H9 (cell line): ENCODE data around the gene UST. TPM values are rescaled to one million over a fixed set of nuclear protein-coding genes. Genes with fewer than 3 reads are reported as not detected.

ENCODE experiments used
- DNase-seq: peaks from one replicate; pipeline ENCODE4 v3.0.0-alpha.2; 2017
- H2AFZ ChIP-seq: one replicate; pipeline ENCODE4 v1.6.1; 2013; ENCODE audit warnings: mild to moderate bottlenecking, low read length, control low read depth, moderate library complexity
- H2AK5ac ChIP-seq: 2 replicates; pipeline ENCODE4 v1.6.1; 2013; ENCODE audit warnings: low read length, control low read depth, mixed read lengths; ENCODE audit not compliant: insufficient read length
- H2BK120ac ChIP-seq: one replicate; pipeline ENCODE4 v1.6.1; 2013; ENCODE audit warnings: low read depth, mild to moderate bottlenecking, low read length, control low read depth, inconsistent platforms; ENCODE audit not compliant: poor library complexity, severe bottlenecking
- H2BK12ac ChIP-seq: 2 replicates; pipeline ENCODE4 v1.6.1; 2013; ENCODE audit warnings: low read length, control low read depth, mixed read lengths, low read depth; ENCODE audit not compliant: insufficient read length
- H2BK15ac ChIP-seq: 2 replicates; pipeline ENCODE4 v1.6.1; 2013; ENCODE audit warnings: low read depth, low read length, control low read depth
- H2BK20ac ChIP-seq: one replicate; pipeline ENCODE4 v1.6.1; 2013; ENCODE audit warnings: low read depth, mild to moderate bottlenecking, low read length, control low read depth, inconsistent platforms; ENCODE audit not compliant: poor library complexity, severe bottlenecking
- H2BK5ac ChIP-seq: 2 replicates; pipeline ENCODE4 v1.6.1; 2013; ENCODE audit warnings: low read length, control low read depth, mixed read lengths; ENCODE audit not compliant: insufficient read length
- H3K14ac ChIP-seq: 2 replicates; pipeline ENCODE4 v1.6.1; 2013; ENCODE audit warnings: low read length, control low read depth; ENCODE audit not compliant: insufficient read depth
- H3K18ac ChIP-seq: 2 replicates; pipeline ENCODE4 v1.6.1; 2013; ENCODE audit warnings: low read depth, mild to moderate bottlenecking, mixed read lengths, low read length, control low read depth; ENCODE audit not compliant: insufficient read length
- H3K23ac ChIP-seq: 2 replicates; pipeline ENCODE4 v1.6.1; 2013; ENCODE audit warnings: low read length, control low read depth, mixed read lengths, low read depth; ENCODE audit not compliant: insufficient read length
- H3K23me2 ChIP-seq: 2 replicates; pipeline ENCODE4 v1.6.1; 2013; ENCODE audit warnings: low read depth, mild to moderate bottlenecking, mixed read lengths, low read length, control low read depth; ENCODE audit not compliant: insufficient read length, poor library complexity, severe bottlenecking
- H3K27ac ChIP-seq: 2 replicates; pipeline ENCODE4 v1.5.1; 2013; ENCODE audit warnings: low read length, control low read depth, mixed read lengths, low read depth; ENCODE audit not compliant: insufficient read length
- H3K27me3 ChIP-seq: 2 replicates; pipeline ENCODE4 v1.6.1; 2013; ENCODE audit warnings: low read length, control low read depth, inconsistent platforms; ENCODE audit not compliant: insufficient read depth
- H3K4ac ChIP-seq: 2 replicates; pipeline ENCODE4 v1.6.1; 2013; ENCODE audit warnings: low read depth, mild to moderate bottlenecking, control low read depth, inconsistent platforms, low read length, moderate library complexity
- H3K4me1 ChIP-seq: 2 replicates; pipeline ENCODE4 v1.6.1; 2013; ENCODE audit warnings: low read length, control low read depth, inconsistent platforms; ENCODE audit not compliant: insufficient read depth
- H3K4me2 ChIP-seq: 2 replicates; pipeline ENCODE4 v1.6.1; 2013; ENCODE audit warnings: low read length, control low read depth, mixed read lengths; ENCODE audit not compliant: insufficient read length, insufficient read depth
- H3K56ac ChIP-seq: 2 replicates; pipeline ENCODE4 v1.6.1; 2013; ENCODE audit warnings: low read depth, mild to moderate bottlenecking, mixed read lengths, low read length, control low read depth; ENCODE audit not compliant: insufficient read length
- H3K79me1 ChIP-seq: 2 replicates; pipeline ENCODE4 v1.6.1; 2013; ENCODE audit warnings: low read depth, mild to moderate bottlenecking, moderate library complexity, low read length, control low read depth, inconsistent platforms; ENCODE audit not compliant: insufficient read depth, poor library complexity, severe bottlenecking
- H3K79me2 ChIP-seq: 2 replicates; pipeline ENCODE4 v1.6.1; 2013; ENCODE audit warnings: low read length, control low read depth, inconsistent platforms; ENCODE audit not compliant: insufficient read depth
- H3K9ac ChIP-seq: 2 replicates; pipeline ENCODE4 v1.6.1; 2013; ENCODE audit warnings: low read length, control low read depth, mixed read lengths; ENCODE audit not compliant: insufficient read length; ENCODE audit errors: extremely low read depth
- H3K9me3 ChIP-seq: one replicate; pipeline ENCODE4 v1.6.1; 2013; ENCODE audit warnings: low read depth, low read length, inconsistent platforms; ENCODE audit not compliant: control insufficient read depth
- H3T11ph ChIP-seq: one replicate; pipeline ENCODE4 v1.6.1; 2013; ENCODE audit warnings: mild to moderate bottlenecking, low read length, control low read depth, inconsistent platforms
- H4K20me1 ChIP-seq: one replicate; pipeline ENCODE4 v1.6.1; 2013; ENCODE audit not compliant: control insufficient read depth, insufficient read length, insufficient read depth
- H4K5ac ChIP-seq: 2 replicates; pipeline ENCODE4 v1.6.1; 2013; ENCODE audit warnings: low read depth, mild to moderate bottlenecking, mixed read lengths, low read length, control low read depth; ENCODE audit not compliant: insufficient read length
- H4K8ac ChIP-seq: replicated peaks from 2 replicates; pipeline ENCODE4 v1.6.1; 2013; ENCODE audit warnings: low read length, control low read depth, mixed read lengths, low read depth; ENCODE audit not compliant: insufficient read length
- H4K91ac ChIP-seq: 2 replicates; pipeline ENCODE4 v1.6.1; 2013; ENCODE audit warnings: low read depth, mild to moderate bottlenecking, moderate library complexity, mixed read lengths, low read length, control low read depth; ENCODE audit not compliant: insufficient read length
- H3K27ac Mint-ChIP-seq, 3 experiments: 2 replicates in 2 of 3; 3 replicates in 1 of 3; pipeline ENCODE4 v1.8.0; 2020 to 2021; ENCODE audit warnings: mixed read lengths in 3 of 3, mild to moderate bottlenecking in 1 of 3, moderate library complexity in 1 of 3
- H3K27me3 Mint-ChIP-seq: 2 replicates; pipeline ENCODE4 v1.8.0; 2021; ENCODE audit warnings: low read depth, mild to moderate bottlenecking, moderate library complexity, mixed read lengths
- H3K36me3 Mint-ChIP-seq, 3 experiments: 2 replicates in 2 of 3; 3 replicates in 1 of 3; pipeline ENCODE4 v1.8.0; 2020 to 2021; ENCODE audit warnings: low read depth in 3 of 3, mixed read lengths in 3 of 3; ENCODE audit not compliant: insufficient read depth in 1 of 3
- H3K4me1 Mint-ChIP-seq, 2 experiments: 2 replicates each; pipeline ENCODE4 v1.8.0; 2020; ENCODE audit warnings: mixed read lengths in 2 of 2
- H3K4me3 Mint-ChIP-seq, 2 experiments: 2 replicates in 1 of 2; 3 replicates in 1 of 2; pipeline ENCODE4 v1.8.0; 2020 to 2021; ENCODE audit warnings: mild to moderate bottlenecking in 2 of 2, mixed read lengths in 2 of 2, moderate library complexity in 1 of 2
- H3K9me3 Mint-ChIP-seq, 2 experiments: 2 replicates in 1 of 2; 3 replicates in 1 of 2; pipeline ENCODE4 v1.8.0; 2020; ENCODE audit warnings: mild to moderate bottlenecking in 2 of 2, mixed read lengths in 2 of 2, moderate library complexity in 1 of 2
- WGBS: extraction: QIAGEN DNeasy Blood & Tissue Kit; methylation state at CpG from one replicate; pipeline ENCODE4 v1.1.7; 2013; ENCODE audit warnings: missing lambda C conversion rate, low lambda C conversion rate, mixed read lengths; ENCODE audit not compliant: insufficient read length; ENCODE audit errors: extremely low coverage; 5-methylcytosine and 5-hydroxymethylcytosine counted together
- total RNA-seq: library from RNA; stranded (reverse); gene quantifications from 2 replicates; pipeline ENCODE4 v1.2.1, GENCODE V29; 2021
- TF ChIP-seq, protein P1 (sequence below): fragments of 200-600 bp; sonication (generic); conservative IDR thresholded peaks from 3 replicates; pipeline ENCODE4 v1.8.0; 2021; ENCODE audit warnings: antibody characterized with exemption, mild to moderate bottlenecking

Gene UST
- total RNA-seq, 1 experiment from 2014 or later, result 14.4 TPM

GRCh38 chr6:148885136-148885865 lies 138.5 kb downstream of the UST start:
- Histone ChIP-seq H4K5ac (no peak overlapping the region), H3K23me2 (no peaks in the 10 kb centered on the region), H2AK5ac (no peak overlapping the region), H3K79me1 (peaks cover 7% of the 10 kb centered on the region), H3K56ac (no peak overlapping the region), H2BK12ac (no peak overlapping the region), H3T11ph (no peak overlapping the region), H4K91ac (no peak overlapping the region), H4K20me1 (no peaks in the 10 kb centered on the region), H3K27me3 (no peaks in the 10 kb centered on the region), H2BK15ac (no peak overlapping the region), H3K23ac (no peak overlapping the region), H2BK120ac (no peak overlapping the region), H2BK5ac (no peak overlapping the region), H3K18ac (no peak overlapping the region), H3K14ac (no peak overlapping the region), H3K4ac (no peak overlapping the region), H3K9me3 (no peaks in the 10 kb centered on the region), H3K4me1 (peaks cover 8% of the 10 kb centered on the region; the same call in 1 of the 2 replicates), H3K79me2 (peaks cover 6% of the 10 kb centered on the region; the same call in 1 of the 2 replicates), H3K4me2 (no peak overlapping the region), H4K8ac (no peak overlapping the region), H2BK20ac (no peak overlapping the region), H3K9ac (no peak overlapping the region), H2AFZ (no peak overlapping the region), H3K27ac (no peak overlapping the region)
- peaks cover 9 to 21% of the 10 kb centered on the region in 2 experiments for H3K4me1 Mint-ChIP-seq
- peaks cover 6 to 13% (median 8%) of the 10 kb centered on the region in 3 experiments; a peak in 5 of 7 replicates for H3K36me3 Mint-ChIP-seq
- H3K27ac Mint-ChIP-seq, result no peak overlapping the region
- WGBS, result no CpG with 5 or more reads among the region's 6 CpGs
- H3K4me3 Mint-ChIP-seq, result no peak overlapping the region
- TF ChIP-seq, protein P1, sequence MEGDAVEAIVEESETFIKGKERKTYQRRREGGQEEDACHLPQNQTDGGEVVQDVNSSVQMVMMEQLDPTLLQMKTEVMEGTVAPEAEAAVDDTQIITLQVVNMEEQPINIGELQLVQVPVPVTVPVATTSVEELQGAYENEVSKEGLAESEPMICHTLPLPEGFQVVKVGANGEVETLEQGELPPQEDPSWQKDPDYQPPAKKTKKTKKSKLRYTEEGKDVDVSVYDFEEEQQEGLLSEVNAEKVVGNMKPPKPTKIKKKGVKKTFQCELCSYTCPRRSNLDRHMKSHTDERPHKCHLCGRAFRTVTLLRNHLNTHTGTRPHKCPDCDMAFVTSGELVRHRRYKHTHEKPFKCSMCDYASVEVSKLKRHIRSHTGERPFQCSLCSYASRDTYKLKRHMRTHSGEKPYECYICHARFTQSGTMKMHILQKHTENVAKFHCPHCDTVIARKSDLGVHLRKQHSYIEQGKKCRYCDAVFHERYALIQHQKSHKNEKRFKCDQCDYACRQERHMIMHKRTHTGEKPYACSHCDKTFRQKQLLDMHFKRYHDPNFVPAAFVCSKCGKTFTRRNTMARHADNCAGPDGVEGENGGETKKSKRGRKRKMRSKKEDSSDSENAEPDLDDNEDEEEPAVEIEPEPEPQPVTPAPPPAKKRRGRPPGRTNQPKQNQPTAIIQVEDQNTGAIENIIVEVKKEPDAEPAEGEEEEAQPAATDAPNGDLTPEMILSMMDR, result no peak
- H3K9me3 Mint-ChIP-seq, result no peaks in the 10 kb centered on the region
- H3K27me3 Mint-ChIP-seq, result no peaks in the 10 kb centered on the region
- DNase-seq, result no peak
